AG04450 (cell line): ENCODE measurements around the gene DOCK8. TPM values are rescaled to one million over a fixed set of nuclear protein-coding genes. Genes with fewer than 3 reads are reported as not detected.

Experiments
- CTCF ChIA-PET: fragments of 300-600, 350-600 bp; formaldehyde crosslinking; extraction: SDS; loops from one replicate; lab custom pipeline; 2022; ENCODE audit warnings: antibody characterized with exemption, inconsistent platforms; lab: Charles Lee
- POLR2A ChIA-PET: fragments of 350-600 bp; formaldehyde crosslinking; extraction: SDS; loops from one replicate; lab custom pipeline; 2021; ENCODE audit warnings: antibody characterized with exemption, inconsistent platforms; lab: Yijun Ruan, JAX
- DNase-seq: peaks from one replicate; pipeline ENCODE4 v3.0.0-alpha.2; 2011; ENCODE audit warnings: low read depth, low spot score
- H3K27ac ChIP-seq: one replicate; pipeline ENCODE4 v1.5.1; 2012; ENCODE audit warnings: low read depth, low read length, control low read depth
- H3K27me3 ChIP-seq: one replicate; pipeline ENCODE4 v1.6.0; 2012; ENCODE audit warnings: low read length; ENCODE audit not compliant: control insufficient read depth, insufficient read depth
- H3K4me3 ChIP-seq: 2 replicates; pipeline ENCODE4 v1.5.1; 2011; ENCODE audit warnings: mild to moderate bottlenecking, low read depth, low read length, control low read depth
- H3K9me3 ChIP-seq: 2 replicates; pipeline ENCODE4 v1.5.1; 2012; ENCODE audit warnings: low read length; ENCODE audit not compliant: control insufficient read depth, insufficient read depth
- CTCF ChIP-seq: IDR thresholded peaks from 2 replicates; pipeline ENCODE4 v1.5.1; 2011; ENCODE audit warnings: low read depth, low read length, control low read depth, inconsistent platforms
- polyA plus RNA-seq: library from polyadenylated mRNA; depleted of rRNA; stranded (reverse); fragments of >200 nt; gene quantifications from 2 replicates; pipeline ENCODE4 v1.2.3, GENCODE V29; 2011

DOCK8 gene
- polyA plus RNA-seq, 1 experiment: not detected

- H3K4me3 ChIP-seq: no peak overlapping the region
- no peaks in the 10 kb centered on the region for H3K9me3 ChIP-seq
- no peak for TF ChIP-seq CTCF
- CTCF ChIA-PET: no interaction called here
- H3K27me3 ChIP-seq: no peaks in the 10 kb centered on the region
- no peak for DNase-seq
- POLR2A ChIA-PET: no interaction called here
- no peak overlapping the region for H3K27ac ChIP-seq
Measured at GRCh38 chr9:250039-250438, 35.4 kb downstream of the DOCK8 start.

- Histone ChIP-seq H3K27me3 (no peaks in the 10 kb centered on the region), H3K27ac (no peak overlapping the region), H3K9me3 (no peaks in the 10 kb centered on the region), H3K4me3 (no peak overlapping the region)
- no peak for DNase-seq
- TF ChIP-seq CTCF: no peak
- ChIA-PET CTCF (no interaction called here), POLR2A (no interaction called here)
Measured at GRCh38 chr9:250625-251024, 36.0 kb downstream of the DOCK8 start.

- no peak for DNase-seq
- Histone ChIP-seq H3K4me3 (no peak overlapping the region), H3K27me3 (no peaks in the 10 kb centered on the region), H3K9me3 (no peaks in the 10 kb centered on the region), H3K27ac (no peak overlapping the region)
- TF ChIP-seq CTCF: no peak
- ChIA-PET POLR2A (no interaction called here), CTCF (no interaction called here)
Measured at GRCh38 chr9:251398-251797, 36.7 kb downstream of the DOCK8 start.

- POLR2A ChIA-PET: no interaction called here
- H3K4me3 ChIP-seq: no peak overlapping the region
- no peak for TF ChIP-seq CTCF
- no peaks in the 10 kb centered on the region for H3K27me3 ChIP-seq
- CTCF ChIA-PET: no interaction called here
- H3K9me3 ChIP-seq: no peaks in the 10 kb centered on the region
- no peak overlapping the region for H3K27ac ChIP-seq
- DNase-seq: no peak
Measured at GRCh38 chr9:253539-253938, 38.9 kb downstream of the DOCK8 start.

GRCh38 chr9:254516-254915 is 39.9 kb downstream of the DOCK8 start:
- no peak for DNase-seq
- Histone ChIP-seq H3K27ac (no peak overlapping the region), H3K9me3 (no peaks in the 10 kb centered on the region), H3K27me3 (no peaks in the 10 kb centered on the region), H3K4me3 (no peak overlapping the region)
- POLR2A ChIA-PET: no interaction called here
- CTCF ChIA-PET: no interaction called here
- TF ChIP-seq CTCF: no peak
